ENCODE measurements around the gene MIOS.

- TF ChIP-seq CTCF (IDR thresholded peaks at IDR 0.05; ENCODE audit: low read depth, low read length) (no peak), EZH2phosphoT487 (IDR thresholded peaks at IDR 0.05; ENCODE audit: low read depth) (no peak)
Measured at GRCh38 chr7:7553386-7553785, 13.3 kb upstream of the MIOS start.

Data from OCI-LY3 (cell line).